ENCODE measurements around the gene ZNF709. TPM values are rescaled to one million over a fixed set of nuclear protein-coding genes. Genes with fewer than 3 reads are reported as not detected.
"Not testable (repeated sequence)": the region's sequence is repeated elsewhere in the genome, so short reads cannot be mapped to it uniquely, and the experiment has no call there.

ZNF709 gene
- total RNA-seq, 5 donors from 2014 or later (not counting 1 experiment from before 2014, with no cell fraction given), result 2.4 to 5.3 (median 5.1) TPM

- ChIA-PET POLR2A (no interaction called here), CTCF (no interaction called here)
- H3K4me3 ChIP-seq (ENCODE audit: control insufficient read depth in 1 of 2, extremely low read depth in 1 of 2, low read length in 1 of 2), result no peak overlapping the region
- Mint-ChIP-seq H3K27ac (no peak overlapping the region), H3K9me3 (peaks cover 6 to 37% (median 31%) of the 10 kb centered on the region in 3 donors), H3K4me3 (no peak overlapping the region), H3K27me3 (no peaks in the 10 kb centered on the region), H3K4me1 (no peaks in the 10 kb centered on the region), H3K36me3 (peaks cover 55% of the 10 kb centered on the region)
- H3K9me3 ChIP-seq, result peaks cover 37% of the 10 kb centered on the region
- H3K27ac ChIP-seq (ENCODE audit: low read length), result no peak overlapping the region
- no peak for DNase-seq
- H3K36me3 ChIP-seq (ENCODE audit: control insufficient read depth in 2 of 2, extremely low read depth in 1 of 2, insufficient read depth in 1 of 2, low read length in 1 of 2), result peaks cover 12 to 26% of the 10 kb centered on the region in 2 donors
- no peak for ATAC-seq (replicated peaks in 1 of 4)
- no peaks in the 10 kb centered on the region for H3K4me1 ChIP-seq (ENCODE audit: control insufficient read depth in 1 of 2, extremely low read depth in 1 of 2, insufficient read depth in 2 of 2, low read length in 2 of 2)
- WGBS (ENCODE audit: insufficient coverage), result no CpG with 5 or more reads among the region's 3 CpGs
- H3K27me3 ChIP-seq (replicated peaks in 1 of 2; ENCODE audit: control insufficient read depth in 2 of 2, extremely low read depth in 1 of 2, insufficient read depth in 2 of 2, low read length in 1 of 2), result no peaks in the 10 kb centered on the region
Observed at GRCh38 chr19:12464769-12465168, 19.8 kb downstream of the ZNF709 start.

GRCh38 chr19:12464139-12464538 lies 20.5 kb downstream of the ZNF709 start:
- Mint-ChIP-seq H3K9me3 (peaks cover 6 to 44% (median 38%) of the 10 kb centered on the region in 3 donors), H3K36me3 (peaks cover 58% of the 10 kb centered on the region)
- H3K27ac ChIP-seq (ENCODE audit: low read length); ATAC-seq (replicated peaks in 1 of 4); H3K4me3 Mint-ChIP-seq; H3K4me1 ChIP-seq (ENCODE audit: control insufficient read depth in 1 of 2, extremely low read depth in 1 of 2, insufficient read depth in 2 of 2, low read length in 2 of 2); H3K4me3 ChIP-seq (ENCODE audit: control insufficient read depth in 1 of 2, extremely low read depth in 1 of 2, low read length in 1 of 2); H3K27me3 Mint-ChIP-seq; POLR2A ChIA-PET; H3K27me3 ChIP-seq (replicated peaks in 1 of 2; ENCODE audit: control insufficient read depth in 2 of 2, extremely low read depth in 1 of 2, insufficient read depth in 2 of 2, low read length in 1 of 2); H3K27ac Mint-ChIP-seq; DNase-seq; H3K4me1 Mint-ChIP-seq; CTCF ChIA-PET: not testable (repeated sequence)
- peaks cover 12 to 26% of the 10 kb centered on the region in 2 donors for H3K36me3 ChIP-seq (ENCODE audit: control insufficient read depth in 2 of 2, extremely low read depth in 1 of 2, insufficient read depth in 1 of 2, low read length in 1 of 2)
- H3K9me3 ChIP-seq, result peaks cover 37% of the 10 kb centered on the region
- 85% methylated on average over 5 of the region's 6 CpGs for WGBS (ENCODE audit: insufficient coverage)

GRCh38 chr19:12453495-12453894 lies 31.1 kb downstream of the ZNF709 start:
- H3K27ac Mint-ChIP-seq, result no peak overlapping the region
- H3K27me3 Mint-ChIP-seq, result no peaks in the 10 kb centered on the region
- no peak overlapping the region for H3K4me3 Mint-ChIP-seq
- no peak overlapping the region for H3K27ac ChIP-seq (ENCODE audit: low read length)
- H3K4me1 ChIP-seq (ENCODE audit: control insufficient read depth in 1 of 2, extremely low read depth in 1 of 2, insufficient read depth in 2 of 2, low read length in 2 of 2), result no peaks in the 10 kb centered on the region
- CTCF ChIA-PET, result no interaction called here
- ATAC-seq (replicated peaks in 1 of 4), result no peak
- no peak for DNase-seq
- H3K27me3 ChIP-seq (replicated peaks in 1 of 2; ENCODE audit: control insufficient read depth in 2 of 2, extremely low read depth in 1 of 2, insufficient read depth in 2 of 2, low read length in 1 of 2), result no peaks in the 10 kb centered on the region
- POLR2A ChIA-PET, result interaction anchor here in 1 of 2 donors (0.6 to 0.7 kb wide), 2 partner anchors 9 to 840 kb away, joined by 3 to 6 read pairs; no protein-coding TSS in a partner anchor
- 100% methylated on average over 3 of the region's 6 CpGs for WGBS (ENCODE audit: insufficient coverage)
- H3K4me1 Mint-ChIP-seq, result no peaks in the 10 kb centered on the region
- peaks cover 2% of the 10 kb centered on the region for H3K9me3 ChIP-seq
- H3K9me3 Mint-ChIP-seq, result peaks cover 17 to 32% (median 27%) of the 10 kb centered on the region in 3 donors
- peaks cover 28% of the 10 kb centered on the region for H3K36me3 Mint-ChIP-seq
- no peak overlapping the region for H3K4me3 ChIP-seq (ENCODE audit: control insufficient read depth in 1 of 2, extremely low read depth in 1 of 2, low read length in 1 of 2)
- peaks cover 0 to 3% of the 10 kb centered on the region in 2 donors for H3K36me3 ChIP-seq (ENCODE audit: control insufficient read depth in 2 of 2, extremely low read depth in 1 of 2, insufficient read depth in 1 of 2, low read length in 1 of 2)

- Histone ChIP-seq H3K27me3 (replicated peaks in 1 of 2; ENCODE audit: control insufficient read depth in 2 of 2, extremely low read depth in 1 of 2, insufficient read depth in 2 of 2, low read length in 1 of 2) (no peaks in the 10 kb centered on the region), H3K4me1 (ENCODE audit: control insufficient read depth in 1 of 2, extremely low read depth in 1 of 2, insufficient read depth in 2 of 2, low read length in 2 of 2) (no peaks in the 10 kb centered on the region), H3K27ac (ENCODE audit: low read length) (no peak overlapping the region), H3K36me3 (ENCODE audit: control insufficient read depth in 2 of 2, extremely low read depth in 1 of 2, insufficient read depth in 1 of 2, low read length in 1 of 2) (peaks cover 0 to 3% of the 10 kb centered on the region in 2 donors), H3K4me3 (ENCODE audit: control insufficient read depth in 1 of 2, extremely low read depth in 1 of 2, low read length in 1 of 2) (no peak overlapping the region), H3K9me3 (peaks cover 2% of the 10 kb centered on the region)
- no peaks in the 10 kb centered on the region for H3K4me1 Mint-ChIP-seq
- H3K9me3 Mint-ChIP-seq, result peaks cover 11 to 28% (median 24%) of the 10 kb centered on the region in 3 donors
- no peak overlapping the region for H3K27ac Mint-ChIP-seq
- H3K4me3 Mint-ChIP-seq, result no peak overlapping the region
- DNase-seq, result no peak
- CTCF ChIA-PET, result no interaction called here
- POLR2A ChIA-PET, result no interaction called here
- WGBS (ENCODE audit: insufficient coverage), result 78% methylated on average over 10 of the region's 10 CpGs
- no peaks in the 10 kb centered on the region for H3K27me3 Mint-ChIP-seq
- no peak for ATAC-seq (replicated peaks in 1 of 4)
- H3K36me3 Mint-ChIP-seq, result peaks cover 17% of the 10 kb centered on the region
Observed at GRCh38 chr19:12450844-12451243, 33.8 kb downstream of the ZNF709 start.

GRCh38 chr19:12448808-12449207 lies 35.8 kb downstream of the ZNF709 start:
- Histone ChIP-seq H3K36me3 (ENCODE audit: control insufficient read depth in 2 of 2, extremely low read depth in 1 of 2, insufficient read depth in 1 of 2, low read length in 1 of 2) (no peaks in the 10 kb centered on the region), H3K9me3 (peaks cover 2% of the 10 kb centered on the region), H3K27me3 (replicated peaks in 1 of 2; ENCODE audit: control insufficient read depth in 2 of 2, extremely low read depth in 1 of 2, insufficient read depth in 2 of 2, low read length in 1 of 2) (no peaks in the 10 kb centered on the region), H3K4me1 (ENCODE audit: control insufficient read depth in 1 of 2, extremely low read depth in 1 of 2, insufficient read depth in 2 of 2, low read length in 2 of 2) (no peaks in the 10 kb centered on the region), H3K4me3 (ENCODE audit: control insufficient read depth in 1 of 2, extremely low read depth in 1 of 2, low read length in 1 of 2) (no peak overlapping the region), H3K27ac (ENCODE audit: low read length) (no peak overlapping the region)
- H3K36me3 Mint-ChIP-seq, result peaks cover 17% of the 10 kb centered on the region
- H3K4me3 Mint-ChIP-seq, result no peak overlapping the region
- CTCF ChIA-PET, result no interaction called here
- POLR2A ChIA-PET, result no interaction called here
- ATAC-seq (replicated peaks in 1 of 4), result no peak
- WGBS (ENCODE audit: insufficient coverage), result 79% methylated on average over 2 of the region's 2 CpGs
- no peak for DNase-seq
- H3K27ac Mint-ChIP-seq, result no peak overlapping the region
- H3K4me1 Mint-ChIP-seq, result no peaks in the 10 kb centered on the region
- no peaks in the 10 kb centered on the region for H3K27me3 Mint-ChIP-seq
- H3K9me3 Mint-ChIP-seq, result peaks cover 18 to 36% (median 21%) of the 10 kb centered on the region in 3 donors

- no peaks in the 10 kb centered on the region for H3K27me3 ChIP-seq (replicated peaks in 1 of 2; ENCODE audit: control insufficient read depth in 2 of 2, extremely low read depth in 1 of 2, insufficient read depth in 2 of 2, low read length in 1 of 2)
- ATAC-seq (replicated peaks in 1 of 4), result peak; percentile 99
- no peaks in the 10 kb centered on the region for H3K9me3 ChIP-seq
- WGBS (ENCODE audit: insufficient coverage), result under 1% methylated on average over 56 of the region's 59 CpGs
- no peaks in the 10 kb centered on the region for H3K36me3 ChIP-seq (ENCODE audit: control insufficient read depth in 2 of 2, extremely low read depth in 1 of 2, insufficient read depth in 1 of 2, low read length in 1 of 2)
- ChIA-PET CTCF (interaction anchor here in 1 of 2 donors (0.7 to 1.2 kb wide), 3 partner anchors 104 to 350 kb away, joined by 3 read pairs; partner anchors contain the start of gene ZNF563), POLR2A (no interaction called here)
- Mint-ChIP-seq H3K27ac (peak within 1 kb of the TSS; percentile 88 to 95), H3K9me3 (peaks cover 10 to 20% (median 11%) of the 10 kb centered on the region in 3 donors), H3K4me3 (peak within 1 kb of the TSS; percentile 100), H3K4me1 (peaks cover 18 to 22% (median 19%) of the 10 kb centered on the region in 3 donors), H3K36me3 (no peaks in the 10 kb centered on the region), H3K27me3 (no peaks in the 10 kb centered on the region)
- H3K4me3 ChIP-seq (ENCODE audit: control insufficient read depth in 1 of 2, extremely low read depth in 1 of 2, low read length in 1 of 2), result peak within 1 kb of the TSS; percentile 82 to 91
- peak within 1 kb of the TSS; percentile 47 for H3K27ac ChIP-seq (ENCODE audit: low read length)
- DNase-seq, result peak; percentile 93 to 100 (median 97)
- H3K4me1 ChIP-seq (ENCODE audit: control insufficient read depth in 1 of 2, extremely low read depth in 1 of 2, insufficient read depth in 2 of 2, low read length in 2 of 2), result peaks cover 3 to 14% of the 10 kb centered on the region in 2 experiments
Observed at GRCh38 chr19:12440541-12441316, 43.9 kb downstream of the ZNF709 start, which contains the start of gene ZNF443. Gene ZNF443 (minus strand): TSS chr19:12441021. CDS start chr19:12440914, 107 bp downstream.
